Upper lobe of left lung (tissue), 6 donors: ENCODE results near the gene PIK3CA. TPM values are rescaled to one million over a fixed set of nuclear protein-coding genes. Genes with fewer than 3 reads are reported as not detected.

Experiments
- ATAC-seq, 2 donors: fragments of 200-7000 bp; cut with Tn5 transposase; one replicate each; pipeline ENCODE4 v1.9.1; 2022; ENCODE audit warnings: mild to moderate bottlenecking in 2 of 2, moderate library complexity in 2 of 2; ENCODE audit not compliant: low FRiP score in 2 of 2
- DNase-seq, 2 donors: peaks; one replicate each; pipeline ENCODE4 v3.0.0-alpha.2; 2019 to 2020
- H3K27ac ChIP-seq, 4 donors: fragments of 200-600 bp; sonication (generic); one replicate each; pipeline ENCODE4 v1.5.1; 2016 to 2019
- H3K27me3 ChIP-seq, 4 donors: fragments of 200-600 bp; sonication (generic); one replicate each; pipeline ENCODE4 v1.5.1; 2017 to 2019
- H3K36me3 ChIP-seq, 4 donors: fragments of 200-600 bp; sonication (generic); one replicate each; pipeline ENCODE4 v1.5.1; 2016 to 2019
- H3K4me1 ChIP-seq, 4 donors: fragments of 200-600 bp; sonication (generic); one replicate each; pipeline ENCODE4 v1.5.1; 2018 to 2019
- H3K4me3 ChIP-seq, 4 donors: fragments of 200-600 bp; sonication (generic); one replicate each; pipeline ENCODE4 v1.5.1; 2017 to 2019; ENCODE audit warnings: mild to moderate bottlenecking in 2 of 4, moderate library complexity in 1 of 4
- H3K9me3 ChIP-seq, 4 donors: fragments of 200-600 bp; sonication (generic); one replicate each; pipeline ENCODE4 v1.5.1; 2018 to 2019
- CTCF ChIP-seq, 6 experiments: fragments of 450-650 bp in 4 of 6; fragments of 200-600 bp in 2 of 6; sonication (generic) in 2 of 6; IDR thresholded peaks; one replicate each; pipeline ENCODE4 v1.5.1; 2016 to 2019; ENCODE audit warnings: antibody characterized with exemption in 6 of 6
- EP300 ChIP-seq, 4 donors: sonication (generic); formaldehyde crosslinking; IDR thresholded peaks; one replicate each; pipeline ENCODE4 v1.5.1; 2017; ENCODE audit warnings: antibody characterized with exemption in 4 of 4, control low read depth in 2 of 4
- POLR2A ChIP-seq, 4 donors: fragments of 450-650 bp; IDR thresholded peaks; one replicate each; pipeline ENCODE4 v1.5.1; 2016 to 2017; ENCODE audit warnings: antibody characterized with exemption in 4 of 4, mild to moderate bottlenecking in 2 of 4
- POLR2AphosphoS5 ChIP-seq, 2 donors: sonication (generic); formaldehyde crosslinking; IDR thresholded peaks; one replicate each; pipeline ENCODE4 v1.5.1; 2017; ENCODE audit warnings: antibody characterized with exemption in 2 of 2
- WGBS, 2 donors: methylation state at CpG; one replicate each; pipeline ENCODE4 v1.1.5; 2017 to 2018; 5-methylcytosine and 5-hydroxymethylcytosine counted together
- total RNA-seq, 6 donors: library from RNA; depleted of rRNA in 4 of 6; stranded (reverse); fragments of >200 nt in 4 of 6; gene quantifications; one replicate each; pipeline versions ENCODE4 v1.1.0 to v1.2.1, GENCODE V29; 2016 to 2021
- donor health status: DM: no; HTN: no; CAD: no; lungs with moderate emphysema.
- donor health status: DM: no; HTN: yes; CAD: no; lungs with severe emphysema.

The PIK3CA gene
- total RNA-seq, 6 donors from 2014 or later, result 7.3 to 37.6 (median 23.5) TPM

GRCh38 chr3:179133575-179133974 lies 14.6 kb upstream of the PIK3CA start:
- 48 to 89% methylated on average over 1 of the region's 1 CpG for WGBS, 2 donors
- H3K27me3 ChIP-seq, result no peaks in the 10 kb centered on the region
- DNase-seq (no peak), ATAC-seq (no peak)
- no peaks in the 10 kb centered on the region for H3K9me3 ChIP-seq
- TF ChIP-seq POLR2AphosphoS5 (IDR thresholded peaks at IDR 0.05) (no peak), CTCF (IDR thresholded peaks at IDR 0.05) (no peak), EP300 (IDR thresholded peaks at IDR 0.05) (no peak), POLR2A (IDR thresholded peaks at IDR 0.05) (no peak)
- no peaks in the 10 kb centered on the region for H3K36me3 ChIP-seq
- H3K4me3 ChIP-seq, result no peak overlapping the region
- no peaks in the 10 kb centered on the region for H3K4me1 ChIP-seq
- no peak overlapping the region for H3K27ac ChIP-seq

GRCh38 chr3:179136195-179136594 lies 12.0 kb upstream of the PIK3CA start:
- ATAC-seq (no peak), DNase-seq (no peak)
- Histone ChIP-seq H3K4me1 (no peaks in the 10 kb centered on the region), H3K4me3 (no peak overlapping the region), H3K27ac (no peak overlapping the region), H3K36me3 (no peaks in the 10 kb centered on the region), H3K27me3 (no peaks in the 10 kb centered on the region), H3K9me3 (no peaks in the 10 kb centered on the region)
- TF ChIP-seq CTCF (IDR thresholded peaks at IDR 0.05), result no peak
- no peak for TF ChIP-seq POLR2AphosphoS5 (IDR thresholded peaks at IDR 0.05)
- WGBS, 2 donors, result 88 to 97% methylated on average over 1 of the region's 1 CpG

GRCh38 chr3:179141890-179142289 lies 6.3 kb upstream of the PIK3CA start:
- Histone ChIP-seq H3K36me3 (no peaks in the 10 kb centered on the region), H3K4me3 (no peak overlapping the region), H3K9me3 (no peaks in the 10 kb centered on the region), H3K27me3 (no peaks in the 10 kb centered on the region), H3K4me1 (peaks cover 0 to 10% (median 7%) of the 10 kb centered on the region in 4 donors), H3K27ac (no peak overlapping the region)
- DNase-seq (no peak), ATAC-seq (no peak)
- no peak for TF ChIP-seq POLR2A (IDR thresholded peaks at IDR 0.05)
- TF ChIP-seq POLR2AphosphoS5 (IDR thresholded peaks at IDR 0.05), result no peak
- TF ChIP-seq CTCF (IDR thresholded peaks at IDR 0.05), result no peak
- TF ChIP-seq EP300 (IDR thresholded peaks at IDR 0.05), result no peak
- 82 to 87% methylated on average over 4 of the region's 4 CpGs for WGBS, 2 donors

GRCh38 chr3:179146911-179147513 lies 1.1 kb upstream of the PIK3CA start:
- peak; percentile 77 to 80 for ATAC-seq
- H3K4me3 ChIP-seq, result peak overlapping the region; percentile 49 to 93 (median 81)
- no peaks in the 10 kb centered on the region for H3K9me3 ChIP-seq
- H3K27ac ChIP-seq, result peak overlapping the region; percentile 97 to 99 (median 98)
- H3K36me3 ChIP-seq, result no peaks in the 10 kb centered on the region
- peaks cover 18 to 28% (median 21%) of the 10 kb centered on the region in 4 donors for H3K4me1 ChIP-seq
- WGBS, 2 donors, result 2 to 4% methylated on average over 16 of the region's 16 CpGs
- no peaks in the 10 kb centered on the region for H3K27me3 ChIP-seq
- no peak for DNase-seq
- TF ChIP-seq EP300 (IDR thresholded peaks at IDR 0.05) (no peak), CTCF (IDR thresholded peaks at IDR 0.05) (peak; percentile 47 to 75 (median 62)), POLR2A (IDR thresholded peaks at IDR 0.05) (no peak)

GRCh38 chr3:179147514-179147872 lies 664 bp upstream of the PIK3CA start:
- no peaks in the 10 kb centered on the region for H3K9me3 ChIP-seq
- TF ChIP-seq EP300 (IDR thresholded peaks at IDR 0.05) (no peak), CTCF (IDR thresholded peaks at IDR 0.05) (peak in 1 of 6 experiments; percentile 5), POLR2A (IDR thresholded peaks at IDR 0.05) (peak in 1 of 4 donors; percentile 30)
- ATAC-seq, result peak; percentile 19 to 31
- WGBS, 2 donors, result 0 to 1% methylated on average over 14 of the region's 14 CpGs
- no peaks in the 10 kb centered on the region for H3K27me3 ChIP-seq
- peaks cover 19 to 31% (median 21%) of the 10 kb centered on the region in 4 donors for H3K4me1 ChIP-seq
- H3K4me3 ChIP-seq, result peak overlapping the region; percentile 49 to 93 (median 81)
- no peak for DNase-seq
- H3K36me3 ChIP-seq, result no peaks in the 10 kb centered on the region
- peak overlapping the region; percentile 97 to 99 (median 98) for H3K27ac ChIP-seq
